Retinal pigment epithelial cell (primary cell): ENCODE results near the gene LHPP.

Experiments
- DNase-seq: peaks from one replicate; pipeline ENCODE4 v3.0.0-alpha.2; 2010; ENCODE audit warnings: low read depth
- H3K4me3 ChIP-seq: 2 replicates; pipeline ENCODE4 v1.5.1; 2011; ENCODE audit warnings: mild to moderate bottlenecking, low read length, control low read depth, moderate library complexity
- TF ChIP-seq, protein P1 (sequence below): conservative IDR thresholded peaks from 2 replicates; pipeline ENCODE4 v1.5.1; 2011; ENCODE audit warnings: low read depth, low read length, control low read depth, inconsistent platforms

LHPP gene

DNA sequence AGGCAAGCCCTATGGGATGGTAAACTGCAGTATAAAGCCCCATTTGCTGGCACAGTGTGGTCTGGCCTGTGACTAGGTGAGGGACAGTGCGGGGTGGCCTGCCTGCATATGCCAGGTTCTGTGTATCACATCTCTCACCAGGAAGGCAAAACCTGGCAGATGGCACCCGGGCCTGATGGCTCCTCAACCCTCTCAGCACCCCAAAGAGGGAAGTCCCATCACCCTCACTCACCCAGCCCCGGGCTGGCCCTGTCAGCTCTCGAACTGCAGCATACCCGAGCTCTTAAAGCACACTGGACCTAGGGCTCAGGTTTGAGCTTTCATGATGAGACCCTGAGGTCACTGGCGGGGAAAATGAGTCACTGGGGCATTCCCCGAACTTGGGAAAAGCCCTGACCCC lies 130.5 kb downstream of the LHPP start:
- no peak overlapping the region for H3K4me3 ChIP-seq
- no peak for DNase-seq
- TF ChIP-seq, protein P1, sequence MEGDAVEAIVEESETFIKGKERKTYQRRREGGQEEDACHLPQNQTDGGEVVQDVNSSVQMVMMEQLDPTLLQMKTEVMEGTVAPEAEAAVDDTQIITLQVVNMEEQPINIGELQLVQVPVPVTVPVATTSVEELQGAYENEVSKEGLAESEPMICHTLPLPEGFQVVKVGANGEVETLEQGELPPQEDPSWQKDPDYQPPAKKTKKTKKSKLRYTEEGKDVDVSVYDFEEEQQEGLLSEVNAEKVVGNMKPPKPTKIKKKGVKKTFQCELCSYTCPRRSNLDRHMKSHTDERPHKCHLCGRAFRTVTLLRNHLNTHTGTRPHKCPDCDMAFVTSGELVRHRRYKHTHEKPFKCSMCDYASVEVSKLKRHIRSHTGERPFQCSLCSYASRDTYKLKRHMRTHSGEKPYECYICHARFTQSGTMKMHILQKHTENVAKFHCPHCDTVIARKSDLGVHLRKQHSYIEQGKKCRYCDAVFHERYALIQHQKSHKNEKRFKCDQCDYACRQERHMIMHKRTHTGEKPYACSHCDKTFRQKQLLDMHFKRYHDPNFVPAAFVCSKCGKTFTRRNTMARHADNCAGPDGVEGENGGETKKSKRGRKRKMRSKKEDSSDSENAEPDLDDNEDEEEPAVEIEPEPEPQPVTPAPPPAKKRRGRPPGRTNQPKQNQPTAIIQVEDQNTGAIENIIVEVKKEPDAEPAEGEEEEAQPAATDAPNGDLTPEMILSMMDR, result no peak

DNA sequence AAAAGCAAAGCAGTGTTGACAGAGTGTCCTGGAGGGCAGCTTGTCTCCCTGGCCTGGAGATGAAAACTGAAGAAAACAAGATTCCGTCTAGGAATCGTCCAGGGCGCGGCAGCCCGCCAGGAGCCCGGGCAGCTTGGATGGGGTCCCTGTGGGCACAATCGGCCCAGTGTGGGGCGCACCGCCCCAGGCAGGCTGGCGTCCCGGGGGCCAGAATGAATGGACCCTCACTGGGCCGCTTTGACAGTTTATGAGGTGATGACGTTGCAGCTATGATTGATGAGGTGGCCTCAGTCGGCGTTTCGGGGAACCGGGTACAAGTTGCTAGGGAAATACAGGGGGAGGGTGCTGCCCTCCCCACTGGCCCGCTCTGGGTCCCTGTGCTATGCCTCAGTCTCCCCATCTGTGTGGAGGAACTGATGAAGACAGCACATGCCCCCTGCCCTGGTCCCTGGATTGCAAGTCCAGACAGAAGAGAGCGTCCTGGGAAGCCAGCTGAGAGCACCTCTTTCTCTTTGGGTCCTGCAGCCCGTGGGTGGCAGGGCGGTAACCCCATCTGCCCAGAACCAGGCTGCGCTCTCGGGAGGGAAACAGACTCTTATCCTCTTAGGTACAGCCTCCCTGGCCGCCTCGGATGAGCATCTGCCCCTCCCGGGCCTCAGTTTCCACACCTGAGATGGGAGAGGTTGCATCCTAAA lies 131.3 kb downstream of the LHPP start:
- TF ChIP-seq, protein P1, result no peak
- DNase-seq, result no peak

DNA sequence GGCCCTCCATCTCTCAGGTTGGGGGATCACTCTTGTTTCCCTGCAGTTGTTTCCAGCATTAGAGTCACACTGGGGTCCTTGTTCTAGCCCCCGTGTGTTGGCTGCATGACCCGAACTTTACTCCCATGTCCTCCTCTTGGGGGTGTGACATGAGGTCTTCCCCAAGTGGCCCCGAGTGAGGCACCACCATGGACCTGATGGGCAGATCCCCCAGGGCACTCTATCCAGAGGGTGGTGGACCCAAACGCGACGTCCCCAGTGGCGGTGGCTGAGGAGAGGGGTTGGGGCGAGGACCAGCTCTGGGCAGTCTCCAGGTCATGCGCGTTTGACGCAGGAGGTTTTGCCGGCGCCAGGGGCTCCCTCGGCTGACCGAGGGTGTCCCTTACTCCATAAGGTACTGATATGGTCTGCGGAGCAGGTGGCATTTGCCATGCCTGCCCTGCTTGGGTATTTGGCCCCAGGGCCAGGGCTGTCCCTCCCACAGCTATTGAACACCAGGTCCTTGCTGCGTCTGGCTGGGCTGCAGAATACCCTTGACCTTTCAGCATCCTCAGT lies 131.9 kb downstream of the LHPP start:
- no peak overlapping the region for H3K4me3 ChIP-seq
- TF ChIP-seq, protein P1, result no peak
- no peak for DNase-seq

More for the DNA sequence above, 131.3 kb downstream of the LHPP start:
- no peak overlapping the region for H3K4me3 ChIP-seq

DNA sequence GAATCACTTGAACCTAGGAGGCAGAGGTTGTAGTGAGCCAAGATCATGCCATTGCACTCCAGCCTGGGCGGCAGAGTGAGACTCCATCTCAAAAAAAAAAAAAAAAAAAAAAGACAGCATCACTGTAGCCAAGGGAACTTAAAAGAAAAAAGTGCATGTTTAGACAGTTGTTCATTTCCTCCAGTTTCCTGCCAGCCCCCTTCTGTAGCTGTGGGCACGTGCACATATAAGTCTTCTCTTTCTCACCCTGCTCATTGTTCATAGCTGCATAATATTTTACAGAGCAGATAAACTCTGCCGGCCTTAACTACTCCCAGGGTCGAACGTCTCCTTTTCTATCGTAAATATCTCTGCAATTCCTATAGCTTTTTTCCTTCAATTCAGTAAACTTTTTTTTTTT lies 132.6 kb downstream of the LHPP start:
- TF ChIP-seq, protein P1, result no peak
- H3K4me3 ChIP-seq, result no peak overlapping the region
- DNase-seq, result no peak

DNA sequence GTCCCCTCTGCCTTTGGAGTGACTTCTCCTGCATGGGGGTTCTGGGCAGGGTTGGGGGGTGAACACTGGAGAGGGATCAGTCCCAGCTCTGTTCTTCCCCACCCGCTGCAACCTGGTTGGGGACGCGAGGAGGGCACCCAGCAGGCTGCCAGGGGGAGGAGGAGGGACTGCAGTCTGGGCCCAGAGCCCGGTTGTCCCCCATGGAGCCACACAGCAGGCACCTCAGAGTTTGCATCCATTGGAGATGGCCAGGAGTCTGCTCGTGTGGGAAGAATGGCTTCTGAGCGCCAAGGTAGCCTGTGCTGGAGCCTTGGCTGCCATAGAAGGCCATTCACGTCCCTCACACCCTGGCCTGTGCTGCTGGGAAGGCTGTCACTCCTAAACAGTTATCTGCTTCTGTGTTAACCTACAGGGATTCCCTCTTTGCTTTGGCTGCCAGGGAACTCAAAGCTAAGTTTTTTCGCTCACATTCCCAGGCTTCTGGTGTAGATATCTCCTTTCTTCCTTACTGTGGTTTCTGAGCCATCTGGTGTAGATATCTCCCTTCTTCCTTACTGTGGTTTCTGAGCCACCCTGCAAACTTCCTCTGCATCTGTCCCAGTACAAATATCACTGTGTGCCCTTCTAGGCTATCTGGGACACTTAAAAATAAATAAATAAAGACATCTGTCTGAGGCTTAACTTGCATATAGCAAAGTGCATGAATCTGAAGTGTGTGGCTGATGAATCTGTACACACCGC lies 133.7 kb downstream of the LHPP start:
- TF ChIP-seq, protein P1, result no peak
- DNase-seq, result no peak
- H3K4me3 ChIP-seq, result no peak overlapping the region

DNA sequence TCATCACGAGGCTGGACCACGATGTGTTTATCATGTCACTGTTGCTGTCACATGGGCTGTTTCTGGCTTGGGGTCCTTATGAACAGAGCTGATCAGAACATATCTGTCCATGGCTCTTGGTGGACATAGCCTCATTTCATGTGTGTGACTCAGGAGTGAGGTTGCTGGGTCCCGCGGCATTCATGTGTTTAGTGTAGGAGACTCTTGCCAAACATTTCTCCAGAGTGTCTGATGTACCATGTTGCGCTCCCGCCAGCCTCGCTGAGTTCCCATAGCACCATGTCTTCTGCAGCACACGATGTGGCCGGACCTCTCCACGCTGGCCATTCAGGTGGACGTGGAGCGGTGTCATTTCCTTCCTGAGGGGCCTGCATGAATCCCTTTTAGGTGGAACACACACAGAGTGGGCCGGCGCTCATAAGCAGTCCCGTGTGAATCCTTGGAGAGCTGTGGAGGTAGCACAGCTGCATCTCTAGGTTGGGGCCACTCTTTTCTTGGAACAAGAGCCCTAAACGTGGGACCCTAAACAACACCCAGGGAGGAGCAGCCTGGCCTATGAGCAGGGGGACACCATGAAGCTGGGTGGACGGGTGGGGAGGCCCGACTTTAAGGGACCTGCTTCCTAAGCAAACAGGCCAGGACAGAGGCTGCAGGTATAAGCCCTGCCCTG lies 134.6 kb downstream of the LHPP start:
- no peak overlapping the region for H3K4me3 ChIP-seq

More for the DNA sequence above, 134.6 kb downstream of the LHPP start:
- TF ChIP-seq, protein P1, result no peak
- DNase-seq, result no peak
